Measurements from ENCODE around the gene PLAU. TPM values are rescaled to one million over a fixed set of nuclear protein-coding genes. Genes with fewer than 3 reads are reported as not detected.
A peak's percentile ranks its signal among the peaks of the same experiment; 100 is the strongest.
"Not testable (repeated sequence)": the region's sequence is repeated elsewhere in the genome, so short reads cannot be mapped to it uniquely, and the experiment has no call there.

Gene PLAU
- polyA plus RNA-seq, 3 donors = 3.6 to 175 (median 29.8) TPM

DNA sequence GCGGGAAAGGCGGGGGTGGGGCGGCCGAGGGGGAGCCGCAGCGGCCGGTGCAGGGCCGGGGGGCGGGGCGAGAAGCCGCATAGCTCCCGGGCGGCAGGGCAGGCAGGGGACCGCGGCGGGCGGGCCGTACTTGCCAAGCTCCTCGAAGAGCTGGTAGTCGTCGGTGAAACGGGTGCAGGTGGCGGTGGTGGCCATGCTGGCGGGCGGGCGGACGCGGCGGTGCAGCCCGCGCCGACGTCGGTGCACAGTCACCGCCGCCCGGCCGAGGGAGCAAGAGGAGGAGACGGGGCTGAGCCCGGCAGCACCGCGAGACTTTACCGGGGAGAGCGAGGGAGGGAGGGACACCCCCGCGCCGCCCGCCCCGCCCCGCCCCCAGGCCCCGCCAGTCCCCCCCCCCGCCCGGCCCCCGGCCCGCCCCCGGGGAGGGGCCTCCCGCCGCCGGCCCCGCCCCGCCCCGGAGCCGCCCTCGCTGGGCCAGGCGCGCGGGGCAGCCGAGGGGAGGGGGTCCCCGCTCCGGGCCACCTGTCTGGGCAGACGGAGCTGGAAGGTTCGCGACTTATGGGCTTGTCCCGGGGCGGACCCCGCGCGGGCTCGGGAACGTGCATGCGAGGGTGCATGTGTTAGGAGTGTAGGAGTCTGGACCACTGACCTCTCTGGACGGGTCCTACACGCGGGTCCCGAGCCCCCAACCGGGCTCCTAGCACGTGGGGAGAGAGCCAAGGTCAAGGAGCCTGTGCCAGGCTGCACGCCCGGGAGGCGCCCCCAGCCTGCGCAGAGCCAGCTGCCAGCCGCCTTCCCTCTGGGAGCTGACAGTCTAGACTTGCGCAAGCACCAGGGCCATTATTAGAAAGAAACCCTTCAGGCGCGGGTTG, 36.4 kb upstream of the PLAU start, which contains the start of gene CAMK2G:
TSS of gene CAMK2G (minus strand) at position 289 of the 872 bp plus-strand sequence. CDS start at position 195, 94 bp downstream.
- H3K27ac ChIP-seq (ENCODE audit: low read depth, low read length) = no peak within 1 kb of the TSS
- WGBS, 3 donors = 1 to 2% (median 1%) methylated on average over 33 to 81 of the region's 95 CpGs

DNA sequence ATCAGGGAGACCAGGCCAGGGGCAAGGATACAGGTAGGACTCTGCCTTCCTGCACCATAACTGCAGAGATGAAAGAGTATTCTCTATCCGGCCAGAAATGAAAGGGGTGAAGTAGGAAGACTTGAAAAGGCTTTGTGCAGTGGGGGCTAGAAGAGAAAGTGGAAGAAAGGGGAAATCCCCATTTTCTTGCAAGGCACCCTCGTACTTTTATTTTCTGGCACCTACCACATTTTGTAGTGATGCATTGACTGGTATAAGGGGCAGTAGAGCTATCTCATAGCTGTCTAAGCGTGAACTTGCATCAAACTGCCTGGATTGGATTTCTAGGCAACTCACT, 35.8 kb upstream of the PLAU start:
- 33 to 56% (median 34%) methylated on average over 3 of the region's 3 CpGs for WGBS, 3 donors
- H3K27ac ChIP-seq (ENCODE audit: low read depth, low read length) = no peak overlapping the region

DNA sequence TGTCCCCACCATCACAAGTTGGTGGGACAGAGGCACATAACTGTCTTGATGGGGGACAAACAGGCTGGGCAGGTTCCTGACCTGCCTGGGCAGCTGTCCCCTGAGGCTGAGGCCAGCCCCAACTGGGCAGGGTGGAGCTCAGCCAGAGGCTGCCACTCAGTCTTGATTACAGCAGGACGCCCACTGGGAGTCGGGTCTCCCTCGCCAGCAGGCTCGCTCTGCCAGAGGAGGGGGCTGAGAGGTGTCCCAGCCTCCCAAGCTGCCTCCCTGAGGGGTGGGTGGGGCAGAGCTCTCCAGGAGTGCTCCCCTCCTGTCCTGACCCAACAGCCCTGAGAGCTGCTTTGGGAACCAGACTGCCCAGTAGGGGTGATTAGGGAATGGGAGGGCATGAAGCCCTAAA, 34.8 kb upstream of the PLAU start:
- 72 to 83% (median 82%) methylated on average over 3 to 4 of the region's 4 CpGs for WGBS, 3 donors
- H3K27ac ChIP-seq (ENCODE audit: low read depth, low read length) = no peak overlapping the region

- no peak overlapping the region for H3K27ac ChIP-seq (ENCODE audit: low read depth, low read length)
Measured at GRCh38 chr10:73876566-73876965, 34.4 kb upstream of the PLAU start.

DNA sequence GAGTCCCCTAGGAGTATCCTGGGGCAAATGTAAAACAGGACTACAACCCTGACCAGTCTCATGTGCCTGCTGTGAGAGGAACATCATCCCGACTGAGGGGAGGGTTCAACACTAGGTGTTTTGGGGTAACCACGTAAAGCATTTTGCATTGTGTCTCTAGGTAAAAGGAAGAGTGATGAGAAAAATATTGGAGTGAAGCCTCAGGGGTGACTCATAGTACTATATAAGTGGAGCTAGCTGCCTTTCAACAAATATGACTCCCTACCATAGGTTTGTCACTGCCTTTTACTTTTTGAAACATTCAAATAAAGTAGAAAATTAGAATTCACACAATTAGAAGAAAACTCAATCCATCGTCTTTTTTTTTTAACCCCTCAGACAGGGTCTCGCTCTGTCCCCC, 34.0 kb upstream of the PLAU start:
- no peak overlapping the region for H3K27ac ChIP-seq (ENCODE audit: low read depth, low read length)
- WGBS, 3 donors = 86 to 92% (median 87%) methylated on average over 4 of the region's 4 CpGs

GRCh38 chr10:73877533-73878160, 33.3 kb upstream of the PLAU start:
- no peak overlapping the region for H3K27ac ChIP-seq (ENCODE audit: low read depth, low read length)
- 85 to 92% (median 90%) methylated on average over 9 of the region's 9 CpGs for WGBS, 3 donors

DNA sequence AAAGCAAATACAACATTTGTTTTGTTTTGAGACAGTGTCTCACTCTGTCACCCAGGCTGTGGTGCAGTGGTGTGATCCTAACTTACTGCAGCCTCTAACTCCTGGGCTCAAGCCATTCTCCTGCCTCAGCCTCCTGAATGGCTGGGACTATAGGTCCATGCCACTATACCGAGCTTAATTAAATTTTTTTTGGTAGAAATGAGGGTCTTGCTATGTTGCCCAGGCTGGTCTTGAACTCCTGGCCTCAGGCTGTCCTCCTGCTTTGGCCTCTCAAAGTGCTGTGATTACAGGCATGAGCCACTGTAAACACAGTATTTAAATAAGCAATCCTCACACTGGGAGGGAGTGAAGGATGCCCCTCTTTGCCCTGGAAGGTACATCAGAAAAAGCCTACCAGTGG, 32.6 kb upstream of the PLAU start:
- 79 to 96% (median 94%) methylated on average over 1 of the region's 1 CpG for WGBS, 3 donors

DNA sequence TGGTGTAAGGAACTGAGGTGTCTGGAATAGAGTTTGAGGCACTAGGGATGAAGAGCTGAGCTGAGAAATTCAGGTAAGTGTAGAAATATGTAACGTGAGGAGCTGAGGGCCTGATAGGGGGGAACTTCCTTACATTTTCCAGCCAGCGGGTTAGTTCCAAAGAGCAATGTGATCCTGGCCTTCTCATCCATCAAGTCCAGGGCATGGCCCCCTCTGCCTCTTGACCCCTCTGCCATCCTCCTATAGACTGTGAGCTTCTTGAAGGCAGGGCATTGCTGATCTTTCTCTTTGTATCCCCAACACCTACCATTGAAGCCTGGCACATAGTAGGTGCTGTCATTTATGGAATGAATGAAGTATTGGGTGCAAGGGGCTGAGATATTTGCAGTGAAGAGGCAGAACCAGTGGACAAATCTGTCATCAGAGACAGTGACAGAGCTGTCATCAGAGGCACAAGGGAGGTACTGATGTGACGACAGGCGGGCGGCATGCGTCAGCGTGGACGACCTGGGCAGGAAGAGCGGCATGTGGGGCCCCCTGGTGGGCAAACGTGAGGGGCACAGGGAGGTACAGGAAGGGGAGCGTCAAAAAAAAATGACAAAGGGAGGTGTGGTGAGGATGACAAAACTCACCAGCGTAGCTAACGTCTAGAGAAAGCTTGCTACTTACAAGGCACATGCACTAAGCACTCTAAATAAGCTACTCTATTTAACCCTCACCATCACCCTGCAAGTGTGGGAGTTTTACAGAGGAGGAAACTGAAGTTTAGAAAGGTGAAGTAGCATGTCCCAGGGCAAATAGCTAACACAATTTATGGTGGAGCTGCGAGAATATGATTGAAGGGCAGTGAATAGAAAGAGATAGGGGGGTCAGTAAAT, 31.4 kb upstream of the PLAU start:
- no peak overlapping the region for H3K27ac ChIP-seq (ENCODE audit: low read depth, low read length)
- 13 to 15% (median 13%) methylated on average over 14 of the region's 14 CpGs for WGBS, 3 donors

More for the DNA sequence above, 32.6 kb upstream of the PLAU start:
- no peak overlapping the region for H3K27ac ChIP-seq (ENCODE audit: low read depth, low read length)

DNA sequence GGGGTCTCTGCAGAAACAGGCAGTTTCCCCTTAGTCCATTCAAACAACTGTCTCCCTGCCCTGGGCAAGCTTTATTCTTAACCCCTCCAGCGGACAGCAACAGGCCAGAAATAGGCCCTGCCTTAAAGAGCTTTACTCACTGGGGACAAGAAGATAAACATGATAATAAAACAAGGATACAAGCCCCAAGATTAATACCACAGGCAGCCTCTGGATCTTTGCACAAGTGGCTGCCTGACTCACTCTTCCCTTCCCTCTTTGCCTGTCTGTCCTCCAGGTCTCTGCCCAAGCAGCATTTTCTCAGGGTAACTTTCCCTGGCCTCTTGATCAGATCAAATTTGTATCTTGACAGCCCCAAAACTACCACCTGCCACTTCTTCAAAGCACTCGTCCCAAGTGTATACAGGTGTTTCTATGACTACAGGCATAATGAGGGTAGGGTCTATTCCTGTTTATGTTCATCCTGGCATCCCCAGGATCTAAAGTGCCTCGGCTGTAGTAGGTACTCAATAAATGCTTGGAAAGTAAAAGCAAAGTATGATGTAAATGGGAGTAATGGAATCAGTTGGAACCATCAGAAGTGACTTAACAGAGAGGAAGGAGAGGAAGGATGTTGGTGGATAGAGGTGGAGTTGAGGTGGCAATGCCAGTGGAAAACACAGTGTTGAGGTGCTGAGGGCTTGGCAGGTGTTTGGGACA, 29.6 kb upstream of the PLAU start:
- H3K27ac ChIP-seq (ENCODE audit: low read depth, low read length) = no peak overlapping the region
- 84 to 86% (median 85%) methylated on average over 3 of the region's 3 CpGs for WGBS, 3 donors

DNA sequence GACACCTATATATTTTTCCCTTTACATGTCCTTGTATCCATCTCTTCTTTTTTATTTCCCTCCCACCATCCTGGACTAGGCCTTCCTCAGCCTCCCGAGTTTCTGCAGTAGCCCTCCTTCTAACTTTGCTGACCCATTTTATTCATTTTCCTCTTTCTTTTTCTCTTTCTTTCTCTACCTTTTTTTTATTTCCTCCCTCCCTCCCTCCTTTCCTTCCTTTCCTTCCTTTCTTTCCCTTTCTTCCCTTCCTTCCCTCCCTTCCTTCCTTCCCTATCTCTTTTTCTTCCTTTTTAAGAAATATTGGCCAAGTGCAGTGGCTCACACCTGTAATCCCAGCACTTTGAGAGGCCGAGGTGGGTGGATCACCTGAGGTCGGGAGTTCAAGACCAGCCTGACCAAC, 26.9 kb upstream of the PLAU start:
- H3K27ac ChIP-seq (ENCODE audit: low read depth, low read length) = no peak overlapping the region
- 73 to 77% (median 77%) methylated on average over 3 of the region's 3 CpGs for WGBS, 3 donors

GRCh38 chr10:73886085-73886529, 24.8 kb upstream of the PLAU start:
- H3K27ac ChIP-seq (ENCODE audit: low read depth, low read length) = no peak overlapping the region
- WGBS, 3 donors = 3 to 6% (median 5%) methylated on average over 5 of the region's 5 CpGs

GRCh38 chr10:73886661-73887293, 24.2 kb upstream of the PLAU start:
- H3K27ac ChIP-seq (ENCODE audit: low read depth, low read length) = peak overlapping the region; percentile 21
- 33 to 41% (median 34%) methylated on average over 4 of the region's 4 CpGs for WGBS, 3 donors

DNA sequence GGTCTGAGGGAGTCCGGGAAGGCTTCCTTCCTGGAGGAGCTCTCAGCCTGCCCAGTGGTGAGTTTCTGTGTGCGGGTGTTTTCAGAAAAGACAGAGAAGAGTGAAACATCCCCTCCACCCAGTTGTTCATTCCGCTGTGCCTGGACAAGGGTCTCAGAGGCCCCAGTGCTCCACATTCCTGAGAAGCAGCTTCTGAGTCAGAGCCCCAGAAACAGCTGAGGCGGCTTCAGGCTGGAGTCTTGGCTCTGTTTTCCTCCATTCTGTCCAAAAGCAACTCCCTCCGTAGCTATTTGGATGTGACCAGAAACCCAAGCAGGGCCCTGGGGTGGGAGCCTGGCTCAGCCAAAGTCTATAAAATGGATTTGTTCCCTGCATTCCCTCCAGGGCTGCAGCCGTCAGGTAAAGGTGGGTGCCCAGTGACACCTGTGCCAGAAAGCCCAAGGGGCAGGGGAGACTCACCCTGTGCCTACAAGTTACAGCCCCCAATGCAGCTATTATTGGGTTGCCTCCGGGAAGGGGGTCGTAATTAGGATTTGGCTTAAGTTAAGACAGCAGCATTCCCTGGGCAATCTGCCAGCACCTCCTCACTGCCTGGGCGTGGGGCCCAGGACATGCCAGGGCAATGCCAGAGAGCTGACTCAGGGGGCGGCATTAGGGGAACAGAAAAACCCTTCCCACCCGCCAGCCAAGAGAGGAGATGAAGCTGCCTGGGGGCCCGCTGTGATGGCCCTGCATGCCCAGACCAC, 23.5 kb upstream of the PLAU start:
- WGBS, 3 donors = 37 to 47% (median 43%) methylated on average over 12 of the region's 12 CpGs
- peak overlapping the region; percentile 21 for H3K27ac ChIP-seq (ENCODE audit: low read depth, low read length)

DNA sequence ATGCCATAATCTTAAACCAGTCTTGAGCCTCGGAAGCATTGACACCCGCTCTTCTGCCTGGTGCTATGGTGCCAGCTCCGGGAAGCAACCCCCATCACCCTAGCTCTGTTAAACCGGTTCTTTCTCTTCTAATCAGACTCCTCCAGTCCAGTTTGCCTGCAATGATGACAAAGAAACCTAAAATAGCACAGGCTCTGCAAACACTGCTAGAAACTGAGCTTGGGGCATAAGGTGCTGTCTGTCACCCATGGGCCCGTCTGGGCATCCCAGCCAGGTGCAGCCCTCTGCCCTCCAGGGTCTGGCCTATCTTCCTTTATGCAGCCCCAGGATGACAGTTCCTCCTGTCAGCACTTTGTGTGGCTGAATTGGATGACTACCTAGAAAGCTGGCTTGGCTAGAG, 22.4 kb upstream of the PLAU start:
- 33 to 85% (median 76%) methylated on average over 5 of the region's 5 CpGs for WGBS, 3 donors
- H3K27ac ChIP-seq (ENCODE audit: low read depth, low read length) = no peak overlapping the region

GRCh38 chr10:73889014-73889413, 21.9 kb upstream of the PLAU start:
- H3K27ac ChIP-seq (ENCODE audit: low read depth, low read length) = no peak overlapping the region
- WGBS, 3 donors = 51 to 67% (median 64%) methylated on average over 7 of the region's 7 CpGs

DNA sequence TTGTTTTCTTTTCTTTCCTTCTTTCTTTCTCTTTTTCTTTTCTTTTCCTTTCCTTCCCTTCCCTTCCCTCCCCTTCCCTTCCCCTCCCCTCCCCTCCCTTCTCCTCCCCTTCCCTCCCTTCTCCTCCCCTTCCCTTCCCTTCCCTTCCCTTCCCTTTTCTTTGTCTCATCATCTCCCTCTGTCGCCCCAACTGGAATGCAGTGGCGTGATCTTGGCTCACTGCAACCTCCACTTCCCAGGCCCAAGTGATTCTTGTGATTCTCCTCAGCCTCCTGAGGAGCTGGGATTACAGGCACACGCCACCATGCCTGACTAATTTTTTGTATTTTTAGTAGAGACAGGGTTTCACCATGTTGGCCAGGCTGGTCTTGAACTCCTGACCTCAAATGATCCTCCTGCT, 21.5 kb upstream of the PLAU start:
- not testable (repeated sequence) for H3K27ac ChIP-seq (ENCODE audit: low read depth, low read length)
- WGBS, 3 donors = 79 to 100% (median 86%) methylated on average over 2 to 3 of the region's 3 CpGs

DNA sequence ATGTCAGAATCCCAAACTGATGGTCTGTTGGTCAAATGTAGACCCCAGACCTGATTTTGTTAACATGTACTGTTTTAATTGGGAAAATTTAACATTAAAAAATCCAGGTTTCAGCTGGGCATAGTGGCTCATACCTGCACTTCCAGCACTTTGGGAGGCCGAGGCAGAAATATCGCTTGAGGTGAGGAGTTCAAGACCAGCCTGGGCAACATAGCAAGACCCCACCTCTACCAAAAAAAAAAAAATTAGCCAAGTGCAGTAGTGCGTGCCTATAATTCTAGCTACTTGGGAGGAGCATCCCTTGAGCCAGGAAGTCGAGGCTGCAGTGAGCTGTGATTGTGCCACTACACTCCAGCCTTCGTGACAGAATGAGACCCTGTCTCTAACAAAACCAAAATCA, 20.7 kb upstream of the PLAU start:
- H3K27ac ChIP-seq (ENCODE audit: low read depth, low read length) = no peak overlapping the region
- 91 to 96% (median 92%) methylated on average over 5 of the region's 5 CpGs for WGBS, 3 donors
